GM21529 (cell line): ENCODE data around the gene ARL8B.
A peak's percentile ranks its signal among the peaks of the same experiment; 100 is the strongest.
"Not testable (repeated sequence)": the region's sequence is repeated elsewhere in the genome, so short reads cannot be mapped to it uniquely, and the experiment has no call there.

Experiments
- ATAC-seq: cut with Tn5 transposase; IDR thresholded peaks from one replicate; pipeline ENCODE4 v1.9.1; 2021; ENCODE audit not compliant: unreplicated experiment

The ARL8B gene

GRCh38 chr3:5110337-5110736 lies 11.8 kb upstream of the ARL8B start:
- ATAC-seq = no peak

GRCh38 chr3:5112043-5112442 lies 10.0 kb upstream of the ARL8B start:
- ATAC-seq = no peak

GRCh38 chr3:5113726-5114125 lies 8.4 kb upstream of the ARL8B start:
- not testable (repeated sequence) for ATAC-seq

GRCh38 chr3:5115506-5116162 lies 6.5 kb upstream of the ARL8B start:
- ATAC-seq = peak; percentile 56

GRCh38 chr3:5116538-5116937 lies 5.6 kb upstream of the ARL8B start:
- no peak for ATAC-seq

GRCh38 chr3:5120446-5120845 lies 1.6 kb upstream of the ARL8B start:
- ATAC-seq = no peak

- peak; percentile 26 for ATAC-seq
Measured at GRCh38 chr3:5122741-5123706, 932 bp downstream of the ARL8B start.

GRCh38 chr3:5123937-5124336 lies 1.8 kb downstream of the ARL8B start:
- ATAC-seq = no peak

GRCh38 chr3:5126586-5126985 lies 4.5 kb downstream of the ARL8B start:
- no peak for ATAC-seq

GRCh38 chr3:5128849-5129248 lies 6.8 kb downstream of the ARL8B start:
- ATAC-seq = no peak

- ATAC-seq = no peak
Measured at GRCh38 chr3:5133239-5134018, 11.3 kb downstream of the ARL8B start.

- ATAC-seq = no peak
Measured at GRCh38 chr3:5134019-5134391, 11.9 kb downstream of the ARL8B start.

- ATAC-seq = no peak
Measured at GRCh38 chr3:5134499-5134898, 12.4 kb downstream of the ARL8B start.

- peak; percentile 69 for ATAC-seq
Measured at GRCh38 chr3:5136211-5136918, 14.3 kb downstream of the ARL8B start.

- ATAC-seq = peak; percentile 15
Measured at GRCh38 chr3:5136919-5137429, 14.9 kb downstream of the ARL8B start.

GRCh38 chr3:5138214-5138981 lies 16.3 kb downstream of the ARL8B start:
- ATAC-seq = peak; percentile 22

- ATAC-seq = peak; percentile 39
Measured at GRCh38 chr3:5140230-5140621, 18.1 kb downstream of the ARL8B start.

- ATAC-seq = no peak
Measured at GRCh38 chr3:5140839-5141238, 18.7 kb downstream of the ARL8B start.

- no peak for ATAC-seq
Measured at GRCh38 chr3:5141760-5142159, 19.7 kb downstream of the ARL8B start.

- no peak for ATAC-seq
Measured at GRCh38 chr3:5143464-5143863, 21.4 kb downstream of the ARL8B start.
